ENCODE measurements around the gene COX7A1. TPM values are rescaled to one million over a fixed set of nuclear protein-coding genes. Genes with fewer than 3 reads are reported as not detected.
"Not testable (repeated sequence)": the region's sequence is repeated elsewhere in the genome, so short reads cannot be mapped to it uniquely, and the experiment has no call there.

COX7A1 gene
- total RNA-seq, 1 donor from 2014 or later = not detected

- DNase-seq (no peak), ATAC-seq (ENCODE audit: low read depth) (no peak)
- TF ChIP-seq CTCF (IDR thresholded peaks at IDR 0.05) = no peak
- Mint-ChIP-seq H3K4me3 (no peak overlapping the region), H3K27ac (no peak overlapping the region), H3K27me3 (no peaks in the 10 kb centered on the region), H3K4me1 (no peaks in the 10 kb centered on the region), H3K9me3 (no peaks in the 10 kb centered on the region), H3K36me3 (ENCODE audit: low read depth) (peaks cover 17% of the 10 kb centered on the region)
- CTCF ChIA-PET = no interaction called here
- intact Hi-C loops (cut with micrococcal nuclease) = no loop called here
- POLR2A ChIA-PET = no interaction called here
Measured at GRCh38 chr19:36183245-36183628, 31.0 kb upstream of the COX7A1 start.

GRCh38 chr19:36182612-36183244 is 30.5 kb upstream of the COX7A1 start:
- no peak for TF ChIP-seq CTCF (IDR thresholded peaks at IDR 0.05)
- POLR2A ChIA-PET = no interaction called here
- no peak overlapping the region for H3K27ac Mint-ChIP-seq
- no peaks in the 10 kb centered on the region for H3K27me3 Mint-ChIP-seq
- CTCF ChIA-PET = no interaction called here
- no peak overlapping the region for H3K4me3 Mint-ChIP-seq
- DNase-seq (no peak), ATAC-seq (ENCODE audit: low read depth) (no peak)
- H3K4me1 Mint-ChIP-seq = no peaks in the 10 kb centered on the region
- peaks cover 17% of the 10 kb centered on the region for H3K36me3 Mint-ChIP-seq (ENCODE audit: low read depth)
- intact Hi-C loops (cut with micrococcal nuclease) = no loop called here
- no peaks in the 10 kb centered on the region for H3K9me3 Mint-ChIP-seq

- H3K4me1 Mint-ChIP-seq; CTCF ChIA-PET; H3K9me3 Mint-ChIP-seq; H3K27me3 Mint-ChIP-seq; POLR2A ChIA-PET; H3K4me3 Mint-ChIP-seq; intact Hi-C loops (cut with micrococcal nuclease); ATAC-seq (ENCODE audit: low read depth); H3K27ac Mint-ChIP-seq; DNase-seq: not testable (repeated sequence)
- peaks cover 17% of the 10 kb centered on the region for H3K36me3 Mint-ChIP-seq (ENCODE audit: low read depth)
Measured at GRCh38 chr19:36179077-36179476, 26.8 kb upstream of the COX7A1 start.

- H3K36me3 Mint-ChIP-seq (ENCODE audit: low read depth); POLR2A ChIA-PET; DNase-seq; ATAC-seq (ENCODE audit: low read depth); H3K27ac Mint-ChIP-seq; H3K9me3 Mint-ChIP-seq; intact Hi-C loops (cut with micrococcal nuclease); H3K4me1 Mint-ChIP-seq; H3K4me3 Mint-ChIP-seq; H3K27me3 Mint-ChIP-seq: not testable (repeated sequence)
- CTCF ChIA-PET = interaction anchor here (7.7 kb wide), 1 partner anchor 47 kb away, joined by 68 read pairs; no protein-coding TSS in a partner anchor
Measured at GRCh38 chr19:36173846-36174245, 21.6 kb upstream of the COX7A1 start.

GRCh38 chr19:36172852-36173251 is 20.6 kb upstream of the COX7A1 start:
- no peak for DNase-seq
- no peaks in the 10 kb centered on the region for H3K36me3 Mint-ChIP-seq (ENCODE audit: low read depth)
- H3K4me3 Mint-ChIP-seq = no peak overlapping the region
- intact Hi-C loops (cut with micrococcal nuclease) = no loop called here
- H3K27ac Mint-ChIP-seq = no peak overlapping the region
- POLR2A ChIA-PET = no interaction called here
- H3K4me1 Mint-ChIP-seq = peaks cover 3% of the 10 kb centered on the region
- TF ChIP-seq CTCF (IDR thresholded peaks at IDR 0.05) = no peak
- CTCF ChIA-PET = interaction anchor here (1.0 to 7.7 kb wide), 2 partner anchors 8 to 46 kb away, joined by 3 to 68 read pairs; no protein-coding TSS in a partner anchor
- no peak for ATAC-seq (ENCODE audit: low read depth)
- H3K9me3 Mint-ChIP-seq = no peaks in the 10 kb centered on the region
- no peaks in the 10 kb centered on the region for H3K27me3 Mint-ChIP-seq

GRCh38 chr19:36169084-36169760 is 17.0 kb upstream of the COX7A1 start:
- Mint-ChIP-seq H3K9me3 (no peaks in the 10 kb centered on the region), H3K4me1 (peaks cover 3% of the 10 kb centered on the region), H3K27ac (no peak overlapping the region), H3K27me3 (no peaks in the 10 kb centered on the region), H3K36me3 (ENCODE audit: low read depth) (no peaks in the 10 kb centered on the region), H3K4me3 (no peak overlapping the region)
- CTCF ChIA-PET = interaction anchor here (1.1 to 7.7 kb wide), 6 partner anchors 16 to 287 kb away, joined by 3 to 68 read pairs (median 3); partner anchors contain the start of gene CAPNS1
- intact Hi-C loops (cut with micrococcal nuclease) = no loop called here
- TF ChIP-seq CTCF (IDR thresholded peaks at IDR 0.05) = no peak
- POLR2A ChIA-PET = interaction anchor here (0.6 to 2.5 kb wide), 3 partner anchors 42 to 1102 kb away, joined by 4 to 15 read pairs (median 4); partner anchors contain the start of genes POLR2I and TBCB
- DNase-seq (no peak), ATAC-seq (ENCODE audit: low read depth) (no peak)

Data from activated B cell treated with CpG ODN at 0.5 μM for 24 hours (primary cell).